Inferior parietal cortex (tissue), 1 donor: ENCODE measurements around the gene RNF34.
A peak's percentile ranks its signal among the peaks of the same experiment; 100 is the strongest.

Source experiments
- DNase-seq: peaks from one replicate; pipeline ENCODE4 v3.0.0-alpha.2; 2016; ENCODE audit errors: extremely low spot score

Gene RNF34

GRCh38 chr12:121466794-121467637, 67.1 kb downstream of the RNF34 start:
- DNase-seq = peak; percentile 81

DNA sequence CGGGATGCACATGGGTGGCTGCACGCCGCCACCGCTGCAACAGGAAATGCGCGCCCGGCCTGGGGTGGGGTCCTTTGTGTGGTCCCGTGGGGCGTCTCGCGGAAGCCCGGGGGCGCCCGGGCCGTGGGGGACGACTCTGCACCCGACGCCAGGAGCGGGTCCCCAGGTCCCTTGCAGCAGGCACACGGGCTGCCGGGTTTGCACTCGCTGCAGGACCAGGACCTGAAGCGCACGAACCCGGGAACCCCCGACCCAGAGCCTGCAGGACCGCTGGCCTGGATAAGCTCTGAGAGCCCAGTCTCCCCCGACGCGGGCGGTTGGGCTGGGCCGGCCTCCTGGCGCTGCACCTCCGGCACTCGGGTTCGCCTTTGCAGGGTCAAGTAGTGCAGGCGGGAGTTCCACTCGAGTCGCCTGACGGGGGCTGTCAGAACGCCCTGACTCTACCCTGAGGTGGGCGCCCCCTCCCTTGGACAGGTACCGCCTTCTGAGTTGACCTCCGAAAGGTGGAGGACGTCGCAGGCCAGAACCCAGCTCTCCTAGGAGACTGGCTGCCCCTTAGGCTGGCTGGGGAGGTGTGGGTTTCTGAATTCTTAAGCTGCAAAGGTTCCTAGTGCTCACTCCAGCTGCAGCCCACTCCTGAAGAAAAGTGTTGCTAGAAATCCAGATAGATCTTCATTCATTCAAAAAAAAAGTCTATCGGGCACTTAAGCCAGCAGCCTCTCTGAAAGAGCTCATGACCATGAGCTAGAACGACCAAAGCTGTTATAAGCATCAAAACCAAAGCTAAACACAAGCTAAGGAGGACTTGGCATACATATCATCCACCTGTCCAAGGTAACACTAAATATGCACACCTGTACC, 68.0 kb downstream of the RNF34 start:
- DNase-seq = no peak

DNA sequence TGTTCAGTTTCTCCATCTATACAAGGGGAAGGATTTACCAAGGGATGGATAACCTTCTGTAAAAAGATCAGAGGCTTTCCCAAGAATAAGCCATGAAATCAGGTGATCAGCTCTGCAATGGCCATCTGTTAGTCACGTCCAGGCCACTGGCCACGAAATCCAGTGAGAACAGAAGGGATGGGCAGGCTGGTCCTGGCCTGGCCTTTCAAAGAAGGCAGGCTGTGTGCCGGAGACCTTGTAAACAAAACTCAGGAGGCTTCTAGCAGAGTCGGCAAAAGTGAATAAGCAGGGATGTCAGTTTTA, 68.5 kb downstream of the RNF34 start:
- DNase-seq = no peak

- DNase-seq = no peak
These were observed 70.8 kb downstream of the RNF34 start for GRCh38 chr12:121470751-121471150.

GRCh38 chr12:121472150-121472905, 72.4 kb downstream of the RNF34 start:
- DNase-seq = no peak
